RWPE1 (cell line): ENCODE results near the gene CDK12.

Source experiments
- CTCF ChIA-PET: fragments of 350-600 bp; sonication (Branson Sonifier 250); formaldehyde crosslinking; extraction: SDS; loops from one replicate; lab custom pipeline; 2021; lab: Yijun Ruan, JAX
- POLR2A ChIA-PET: fragments of 400-600 bp; formaldehyde crosslinking; extraction: SDS; loops from one replicate; lab custom pipeline; 2020; ENCODE audit warnings: antibody characterized with exemption; ENCODE audit not compliant: low non-redundant PET; lab: Yijun Ruan, JAX
- DNase-seq: peaks from one replicate; pipeline ENCODE4 v3.0.0; 2012; ENCODE audit warnings: low spot score
- H3K27ac ChIP-seq: fragments of 450-650 bp; 2 replicates; pipeline ENCODE4 v1.5.1; 2017
- CTCF ChIP-seq: fragments of 450-650 bp; conservative IDR thresholded peaks from 2 replicates; pipeline ENCODE4 v1.5.1; 2017; ENCODE audit warnings: low read depth, mild to moderate bottlenecking

CDK12 gene

GRCh38 chr17:39581759-39582085, 120.4 kb downstream of the CDK12 start:
- TF ChIP-seq CTCF = no peak
- ChIA-PET CTCF (interaction anchor here (0.7 kb wide), 1 partner anchor 83 kb away, joined by 3 read pairs; the partner anchor contains the start of gene TCAP), POLR2A (no interaction called here)
- no peak for DNase-seq
- H3K27ac ChIP-seq = no peak overlapping the region

GRCh38 chr17:39582658-39583057, 121.4 kb downstream of the CDK12 start:
- no peak for DNase-seq
- no peak for TF ChIP-seq CTCF
- ChIA-PET POLR2A (no interaction called here), CTCF (interaction anchor here (0.5 to 2.0 kb wide), 3 partner anchors 35 to 212 kb away, joined by 3 to 7 read pairs (median 5); no protein-coding TSS in a partner anchor)
- H3K27ac ChIP-seq = no peak overlapping the region
